Spleen (tissue), 11 donors: Measurements from ENCODE around the gene MAP1LC3B. TPM values are rescaled to one million over a fixed set of nuclear protein-coding genes. Genes with fewer than 3 reads are reported as not detected.
"Not testable (repeated sequence)": the region's sequence is repeated elsewhere in the genome, so short reads cannot be mapped to it uniquely, and the experiment has no call there.

Experiments
- DNase-seq: peaks from one replicate; pipeline ENCODE4 v3.0.0-alpha.2; 2020
- H3K27ac ChIP-seq, 8 donors: fragments of 200-600 bp; sonication (generic) in 7 of 8; 1 replicate in 4 of 8; 2 replicates in 4 of 8; pipeline versions ENCODE4 v1.5.0 to v1.8.0; 2016 to 2021; ENCODE audit warnings: inconsistent platforms in 4 of 8, mild to moderate bottlenecking in 4 of 8, moderate library complexity in 1 of 8
- H3K27me3 ChIP-seq, 7 donors: fragments of 200-600 bp; sonication (generic) in 6 of 7; replicated peaks in 1 of 7; 1 replicate in 4 of 7; 2 replicates in 3 of 7; pipeline versions ENCODE4 v1.5.0 to v1.8.0; 2016 to 2021; ENCODE audit warnings: inconsistent platforms in 3 of 7, mild to moderate bottlenecking in 1 of 7
- H3K36me3 ChIP-seq, 6 donors: fragments of 200-600 bp; sonication (generic) in 5 of 6; 1 replicate in 4 of 6; 2 replicates in 2 of 6; pipeline versions ENCODE4 v1.5.0 to v1.8.0; 2016 to 2021; ENCODE audit warnings: inconsistent platforms in 2 of 6
- H3K4me1 ChIP-seq, 6 donors: fragments of 200-600 bp; sonication (generic) in 5 of 6; 1 replicate in 3 of 6; 2 replicates in 3 of 6; pipeline versions ENCODE4 v1.5.0 to v1.8.0; 2016 to 2021; ENCODE audit warnings: inconsistent platforms in 3 of 6
- H3K4me3 ChIP-seq, 8 donors: fragments of 200-600 bp; sonication (generic) in 7 of 8; 1 replicate in 4 of 8; 2 replicates in 4 of 8; pipeline versions ENCODE4 v1.5.0 to v1.8.0; 2016 to 2021; ENCODE audit warnings: inconsistent platforms in 4 of 8, mild to moderate bottlenecking in 4 of 8, moderate library complexity in 2 of 8
- H3K9me3 ChIP-seq, 8 donors: fragments of 200-600 bp; sonication (generic) in 7 of 8; 1 replicate in 4 of 8; 2 replicates in 4 of 8; pipeline versions ENCODE4 v1.5.0 to v1.8.0; 2016 to 2021; ENCODE audit warnings: inconsistent platforms in 4 of 8
- CTCF ChIP-seq, 11 experiments: fragments of 200-600 bp in 7 of 11; fragments of 450-650 bp in 4 of 11; sonication (generic) in 4 of 11; IDR thresholded peaks in 8 of 11; conservative IDR thresholded peaks in 3 of 11; 1 replicate in 7 of 11; 2 replicates in 4 of 11; pipeline versions ENCODE4 v1.4.0 to v1.8.0; 2016 to 2021; ENCODE audit warnings: antibody characterized with exemption in 11 of 11, inconsistent platforms in 4 of 11, mild to moderate bottlenecking in 1 of 11
- POLR2A ChIP-seq, 3 donors: fragments of 450-650 bp; IDR thresholded peaks; one replicate each; pipeline ENCODE4 v1.5.1; 2017; ENCODE audit warnings: antibody characterized with exemption in 3 of 3, mild to moderate bottlenecking in 1 of 3
- POLR2AphosphoS5 ChIP-seq, 3 donors: sonication (generic); formaldehyde crosslinking; IDR thresholded peaks; one replicate each; pipeline ENCODE4 v1.5.1; 2017; ENCODE audit warnings: antibody characterized with exemption in 3 of 3
- WGBS, 5 donors: extraction: QIAGEN DNeasy Blood & Tissue Kit in 3 of 5; methylation state at CpG; one replicate each; pipeline versions ENCODE4 v1.1.5 to v1.1.7; 2013 to 2018; 5-methylcytosine and 5-hydroxymethylcytosine counted together
- intact Hi-C: fragments of 100-400 bp; cut with DNase I; formaldehyde crosslinking; loops from one replicate; pipeline ENCODE4 v1.15.0; 2023; ENCODE audit warnings: low total_unique reads
- polyA plus RNA-seq, 3 donors: library from polyadenylated mRNA; stranded (reverse); fragments of 200-250 nt; gene quantifications; one replicate each; pipeline ENCODE4 v1.2.1, GENCODE V29; 2013
- total RNA-seq, 7 donors: library from RNA; depleted of rRNA in 3 of 7; stranded (reverse); fragments of >200 nt in 3 of 7; fragmentation: NEBNext Ultra II Directional in 4 of 7; extraction: Animal tissue kit (Norgen Biotek cat#: 25700) in 4 of 7; gene quantifications; one replicate each; pipeline versions ENCODE4 v1.1.0 to v1.2.1, GENCODE V29; 2016 to 2021
- donor health status: healthy with polysubstance abuse.
- donor health status: DM: no; HTN: no; CAD: no; lungs with moderate emphysema.
- donor health status: DM: no; HTN: no; CAD: no.
- donor health status: Bipolar disorder and iron deficiency.
- donor health status: healthy.
- donor health status: DM: no; HTN: no; CAD: no.
- donor health status: DM: yes; HTN: yes; CAD: no.

The MAP1LC3B gene
- total and polyA plus RNA-seq, 10 donors, result 32.3 to 71.4 (median 54.9) TPM

- WGBS, 5 donors, result 89 to 96% (median 94%) methylated on average over 4 of the region's 4 CpGs
- intact Hi-C loops, result no loop called here
- peak; percentile 9 for DNase-seq
- no peaks in the 10 kb centered on the region for H3K9me3 ChIP-seq
- no peak for TF ChIP-seq POLR2AphosphoS5 (IDR thresholded peaks at IDR 0.05)
- no peak for TF ChIP-seq CTCF (IDR thresholded peaks at IDR 0.05 in 8 of 11, conservative IDR thresholded peaks at IDR 0.05 in 3 of 11)
- no peak for TF ChIP-seq POLR2A (IDR thresholded peaks at IDR 0.05)
- no peak overlapping the region for H3K4me3 ChIP-seq
- H3K4me1 ChIP-seq, result peaks cover 0 to 72% (median 31%) of the 10 kb centered on the region in 6 donors
- H3K27ac ChIP-seq, result no peak overlapping the region
- H3K36me3 ChIP-seq, result peaks cover 0 to 8% (median 0%) of the 10 kb centered on the region in 6 donors
- H3K27me3 ChIP-seq, result no peaks in the 10 kb centered on the region
These were observed 19.8 kb upstream of the MAP1LC3B start for GRCh38 chr16:87372305-87372704.

GRCh38 chr16:87374313-87374712 lies 17.8 kb upstream of the MAP1LC3B start:
- Histone ChIP-seq H3K4me3 (no peak overlapping the region), H3K9me3 (no peaks in the 10 kb centered on the region), H3K36me3 (peaks cover 0 to 5% (median 0%) of the 10 kb centered on the region in 6 donors), H3K27me3 (no peaks in the 10 kb centered on the region), H3K27ac (no peak overlapping the region), H3K4me1 (peaks cover 0 to 58% (median 16%) of the 10 kb centered on the region in 6 donors)
- 94 to 97% (median 95%) methylated on average over 13 of the region's 13 CpGs for WGBS, 5 donors
- TF ChIP-seq CTCF (IDR thresholded peaks at IDR 0.05 in 8 of 11, conservative IDR thresholded peaks at IDR 0.05 in 3 of 11) (no peak), POLR2AphosphoS5 (IDR thresholded peaks at IDR 0.05) (no peak), POLR2A (IDR thresholded peaks at IDR 0.05) (no peak)
- peak; percentile 32 for DNase-seq
- intact Hi-C loops, result no loop called here

GRCh38 chr16:87375426-87376135 lies 16.6 kb upstream of the MAP1LC3B start:
- WGBS, 5 donors, result 79 to 90% (median 85%) methylated on average over 9 of the region's 9 CpGs
- Histone ChIP-seq H3K9me3 (no peaks in the 10 kb centered on the region), H3K4me1 (peaks cover 2 to 58% (median 19%) of the 10 kb centered on the region in 6 donors), H3K36me3 (peaks cover 0 to 5% (median 0%) of the 10 kb centered on the region in 6 donors), H3K4me3 (no peak overlapping the region), H3K27me3 (no peaks in the 10 kb centered on the region), H3K27ac (no peak overlapping the region)
- intact Hi-C loops, result no loop called here
- no peak for TF ChIP-seq POLR2A (IDR thresholded peaks at IDR 0.05)
- DNase-seq, result peak; percentile 25

GRCh38 chr16:87376660-87377059 lies 15.5 kb upstream of the MAP1LC3B start:
- TF ChIP-seq CTCF (IDR thresholded peaks at IDR 0.05 in 8 of 11, conservative IDR thresholded peaks at IDR 0.05 in 3 of 11), result no peak
- no peak for TF ChIP-seq POLR2AphosphoS5 (IDR thresholded peaks at IDR 0.05)
- TF ChIP-seq POLR2A (IDR thresholded peaks at IDR 0.05), result no peak
- Histone ChIP-seq H3K4me3 (no peak overlapping the region), H3K9me3 (no peaks in the 10 kb centered on the region), H3K4me1 (peaks cover 13 to 58% (median 29%) of the 10 kb centered on the region in 6 donors), H3K27me3 (no peaks in the 10 kb centered on the region), H3K36me3 (peaks cover 0 to 5% (median 0%) of the 10 kb centered on the region in 6 donors), H3K27ac (no peak overlapping the region)
- peak; percentile 24 for DNase-seq
- WGBS, 5 donors, result 86 to 97% (median 92%) methylated on average over 6 of the region's 6 CpGs
- intact Hi-C loops, result no loop called here

- intact Hi-C loops, DNase-seq: not testable (repeated sequence)
- H3K4me1 ChIP-seq, result peaks cover 15 to 68% (median 49%) of the 10 kb centered on the region in 6 donors
These were observed 12.8 kb upstream of the MAP1LC3B start for GRCh38 chr16:87379312-87379752.

More at GRCh38 chr16:87379312-87379752, 12.8 kb upstream of the MAP1LC3B start:
- H3K36me3 ChIP-seq, H3K4me3 ChIP-seq, H3K27ac ChIP-seq, H3K27me3 ChIP-seq, H3K9me3 ChIP-seq: not testable (repeated sequence)
- 94 to 98% (median 94%) methylated on average over 3 of the region's 3 CpGs for WGBS, 5 donors
